WI38 (cell line): ENCODE data around the gene ZNF57.
A peak's percentile ranks its signal among the peaks of the same experiment; 100 is the strongest.
"Not testable (repeated sequence)": the region's sequence is repeated elsewhere in the genome, so short reads cannot be mapped to it uniquely, and the experiment has no call there.

Experiments
- H3K4me3 ChIP-seq: 2 replicates; pipeline ENCODE4 v1.5.1; 2011; ENCODE audit warnings: low read depth, mild to moderate bottlenecking, control low read depth, low read length
- CTCF ChIP-seq: IDR thresholded peaks from 2 replicates; pipeline ENCODE4 v1.5.1; 2012; ENCODE audit warnings: low read depth, mild to moderate bottlenecking, control low read depth, low read length

Gene ZNF57

GRCh38 chr19:2923510-2923909 is 22.8 kb downstream of the ZNF57 start:
- H3K4me3 ChIP-seq, result no peak overlapping the region
- TF ChIP-seq CTCF, result no peak

DNA sequence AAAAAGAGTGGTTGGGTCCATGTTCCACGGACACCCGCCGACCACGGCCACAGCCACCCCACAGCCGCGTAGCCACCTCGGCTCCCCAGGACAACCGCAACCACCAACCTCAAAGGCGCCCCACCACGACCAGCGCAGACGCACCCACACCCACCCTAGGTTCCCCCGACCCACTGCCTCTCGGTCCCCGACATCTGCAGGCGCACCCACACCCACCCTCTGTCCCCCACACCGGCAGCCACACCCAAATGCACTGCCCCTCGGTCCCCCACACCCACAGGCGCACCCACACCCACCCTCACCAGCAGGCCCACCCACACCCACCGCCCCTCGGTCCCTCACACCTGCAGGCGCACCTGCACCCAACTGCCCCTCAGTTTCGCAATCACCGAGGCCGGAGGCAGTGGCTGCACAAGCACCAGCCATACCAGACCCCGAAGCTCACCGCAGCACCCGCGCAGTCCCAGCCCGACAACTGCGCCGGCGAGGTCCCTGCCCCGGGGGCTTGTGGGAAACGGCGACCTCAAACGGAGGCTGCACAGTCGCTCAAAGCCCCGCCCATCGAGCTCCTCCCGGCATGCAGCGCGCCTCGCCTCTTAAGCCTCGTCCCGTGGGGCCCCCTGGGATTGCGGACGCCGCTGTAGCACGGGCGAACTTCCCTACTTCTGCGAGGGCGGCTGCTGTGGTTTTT is 25.8 kb downstream of the ZNF57 start:
- no peak for TF ChIP-seq CTCF

GRCh38 chr19:2927032-2927430 is 26.3 kb downstream of the ZNF57 start:
- H3K4me3 ChIP-seq, result no peak overlapping the region
- no peak for TF ChIP-seq CTCF

More for the DNA sequence above, 25.8 kb downstream of the ZNF57 start:
- no peak overlapping the region for H3K4me3 ChIP-seq

GRCh38 chr19:2933490-2933910 is 32.8 kb downstream of the ZNF57 start:
- H3K4me3 ChIP-seq, result no peak overlapping the region
- TF ChIP-seq CTCF, result no peak

DNA sequence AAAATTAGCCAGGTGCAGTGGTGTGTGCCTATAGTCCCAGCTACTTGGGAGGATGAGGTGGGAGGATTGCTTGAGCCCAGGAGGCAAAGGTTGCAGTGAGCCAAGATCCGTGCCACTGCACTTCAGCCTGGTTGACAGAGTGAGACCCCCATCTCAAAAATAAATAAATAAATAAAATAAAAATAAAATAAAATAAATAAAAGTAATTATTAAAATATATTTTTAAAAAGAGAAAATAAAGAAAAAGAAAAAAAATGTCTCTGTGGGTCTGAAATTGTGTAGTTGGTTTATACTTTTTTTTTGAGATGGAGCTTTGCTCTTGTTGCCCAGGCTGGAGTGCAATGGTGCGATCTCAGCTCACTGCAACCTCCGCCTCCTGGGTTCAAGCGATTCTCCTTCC is 35.1 kb downstream of the ZNF57 start:
- not testable (repeated sequence) for H3K4me3 ChIP-seq

DNA sequence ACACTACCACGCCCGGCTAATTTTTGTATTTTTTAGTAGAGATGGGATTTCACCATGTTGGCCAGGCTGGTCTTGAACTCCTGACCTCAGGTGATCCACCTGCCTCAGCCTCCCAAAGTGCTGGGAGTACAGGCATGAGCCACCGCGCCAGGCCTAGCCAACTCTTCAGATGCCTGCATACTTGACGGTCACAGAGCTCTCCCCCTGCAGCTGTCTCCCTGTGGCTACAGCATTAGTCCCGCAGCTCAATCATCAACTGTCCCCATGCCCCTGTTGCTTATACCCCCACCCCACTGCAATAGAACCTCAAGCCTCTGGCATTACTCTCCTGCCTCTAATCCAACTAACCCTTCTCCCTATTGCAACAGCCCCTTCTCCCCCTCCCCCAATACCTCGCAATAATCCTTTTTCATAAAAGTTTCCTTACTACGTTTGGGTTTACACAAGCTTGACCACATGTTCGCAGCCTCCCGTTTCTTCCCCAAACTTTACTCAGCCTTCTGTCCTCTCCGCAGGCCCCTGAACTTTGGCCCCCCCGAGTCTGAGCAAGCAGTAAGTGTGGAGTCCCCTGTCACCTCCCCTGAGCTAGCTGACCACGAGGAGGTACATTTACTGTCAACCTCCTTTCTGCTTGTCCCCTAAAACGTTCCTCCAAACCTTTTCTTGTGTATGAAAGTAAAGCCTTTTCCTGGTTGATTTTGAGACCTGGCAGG is 42.4 kb downstream of the ZNF57 start:
- TF ChIP-seq CTCF, result no peak
- no peak overlapping the region for H3K4me3 ChIP-seq

DNA sequence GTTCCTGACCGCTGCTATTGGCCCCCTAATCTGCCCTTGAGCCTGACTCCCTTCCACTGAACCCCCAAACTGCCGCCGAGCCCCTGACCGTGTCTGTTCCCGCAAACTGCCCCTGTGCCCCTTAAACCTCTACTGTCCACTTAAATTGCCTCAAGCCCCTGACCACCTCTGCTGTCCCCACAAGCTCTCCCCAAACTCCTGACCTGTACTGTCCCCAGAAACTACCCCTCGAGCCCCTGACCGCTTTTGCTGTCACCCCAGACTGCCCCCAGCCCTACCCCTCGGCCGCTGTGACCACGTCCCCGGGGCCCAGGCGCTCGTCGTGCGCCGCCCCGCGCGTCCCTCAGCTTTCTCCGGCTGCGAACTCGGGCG is 43.7 kb downstream of the ZNF57 start:
- no peak for TF ChIP-seq CTCF
- peak overlapping the region; percentile 90 for H3K4me3 ChIP-seq
